Measurements from ENCODE around the gene RND3.

DNA sequence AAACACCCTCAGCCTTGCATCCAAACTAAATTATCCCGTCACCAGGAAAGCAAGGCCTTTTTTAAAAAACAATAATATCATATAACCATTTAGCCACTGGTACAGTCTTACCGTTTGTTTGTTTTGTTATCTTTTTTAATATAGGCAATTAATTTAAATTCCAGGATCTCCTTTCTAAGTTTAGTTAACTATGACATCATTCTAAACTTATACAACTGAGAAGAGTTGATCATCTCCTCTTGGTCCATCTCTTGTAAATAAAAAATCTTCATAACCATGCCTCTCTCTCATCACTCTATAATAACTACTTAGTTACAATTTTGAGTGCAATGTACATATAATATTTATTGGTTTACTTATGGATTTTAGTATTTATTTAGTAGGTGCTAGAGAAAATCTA is 46.2 kb downstream of the RND3 start:
- TF ChIP-seq CEBPB (IDR thresholded peaks at IDR 0.05) (no peak), JUNB (IDR thresholded peaks at IDR 0.05) (no peak), CTCF (IDR thresholded peaks at IDR 0.05) (no peak), POLR2AphosphoS2 (conservative IDR thresholded peaks at IDR 0.05; ENCODE audit: low read length) (no peak), SMC3 (IDR thresholded peaks at IDR 0.05) (no peak), POLR2A (IDR thresholded peaks at IDR 0.05; ENCODE audit: low read length) (no peak), RARB (CRISPR knock-in tag; IDR thresholded peaks at IDR 0.05) (no peak), ESRRA (IDR thresholded peaks at IDR 0.05; ENCODE audit: borderline replicate concordance, low read length) (no peak), MAX (IDR thresholded peaks at IDR 0.05) (no peak), RNF2 (IDR thresholded peaks at IDR 0.05; ENCODE audit: borderline replicate concordance, low read depth) (no peak), FOSL2 (IDR thresholded peaks at IDR 0.05) (no peak), FOSL2 (CRISPR knock-in tag; IDR thresholded peaks at IDR 0.05) (no peak), E2F6 (IDR thresholded peaks at IDR 0.05; ENCODE audit: borderline replicate concordance, low read depth) (no peak), PHF8 (IDR thresholded peaks at IDR 0.05; ENCODE audit: borderline replicate concordance, low read depth) (no peak)
